GM12875 (cell line): Measurements from ENCODE around the gene IFFO2.

Source experiments
- H3K4me3 ChIP-seq: one replicate; pipeline ENCODE4 v1.5.1; 2011; ENCODE audit warnings: low read depth, low read length, control low read depth
- CTCF ChIP-seq: IDR thresholded peaks from 2 replicates; pipeline ENCODE4 v1.5.1; 2011; ENCODE audit warnings: low read depth, mild to moderate bottlenecking, control low read depth, inconsistent platforms, low read length, moderate library complexity, borderline replicate concordance; ENCODE audit not compliant: insufficient read depth

Gene IFFO2

GRCh38 chr1:18886003-18886335 lies 70.5 kb downstream of the IFFO2 start:
- TF ChIP-seq CTCF = no peak
- H3K4me3 ChIP-seq = no peak overlapping the region

GRCh38 chr1:18885311-18886002 lies 71.0 kb downstream of the IFFO2 start:
- H3K4me3 ChIP-seq = no peak overlapping the region
- no peak for TF ChIP-seq CTCF

- no peak overlapping the region for H3K4me3 ChIP-seq
- no peak for TF ChIP-seq CTCF
Observed at GRCh38 chr1:18884727-18885126, 71.7 kb downstream of the IFFO2 start.

GRCh38 chr1:18884419-18884717 lies 72.1 kb downstream of the IFFO2 start:
- H3K4me3 ChIP-seq = no peak overlapping the region
- no peak for TF ChIP-seq CTCF

- no peak overlapping the region for H3K4me3 ChIP-seq
- peak; percentile 95 for TF ChIP-seq CTCF
Observed at GRCh38 chr1:18883636-18884418, 72.6 kb downstream of the IFFO2 start.

- no peak for TF ChIP-seq CTCF
- H3K4me3 ChIP-seq = no peak overlapping the region
Observed at GRCh38 chr1:18883079-18883478, 73.4 kb downstream of the IFFO2 start.

- no peak overlapping the region for H3K4me3 ChIP-seq
- TF ChIP-seq CTCF = no peak
Observed at GRCh38 chr1:18882486-18882885, 74.0 kb downstream of the IFFO2 start.
